Progenitor cell of endocrine pancreas (in vitro differentiated cells): ENCODE results near the gene PRR16. TPM values are rescaled to one million over a fixed set of nuclear protein-coding genes. Genes with fewer than 3 reads are reported as not detected.

Source experiments
- DNase-seq: peaks from one replicate; pipeline ENCODE4 v3.0.0; 2021; ENCODE audit warnings: low spot score; ENCODE audit not compliant: unreplicated experiment
- H3K27ac Mint-ChIP-seq: 2 replicates; pipeline ENCODE4 v1.8.0; 2021; ENCODE audit warnings: mild to moderate bottlenecking, moderate library complexity, mixed read lengths
- H3K27me3 Mint-ChIP-seq: 2 replicates; pipeline ENCODE4 v1.8.0; 2021; ENCODE audit warnings: mixed read lengths
- H3K36me3 Mint-ChIP-seq: 2 replicates; pipeline ENCODE4 v1.8.0; 2022; ENCODE audit warnings: mixed read lengths; ENCODE audit not compliant: insufficient read depth
- H3K4me1 Mint-ChIP-seq: 2 replicates; pipeline ENCODE4 v1.8.0; 2021; ENCODE audit warnings: low read depth, mixed read lengths
- H3K4me3 Mint-ChIP-seq: 2 replicates; pipeline ENCODE4 v1.8.0; 2021; ENCODE audit warnings: low read depth, mild to moderate bottlenecking, moderate library complexity, mixed read lengths
- H3K9me3 Mint-ChIP-seq: 2 replicates; pipeline ENCODE4 v1.8.0; 2021; ENCODE audit warnings: low read depth, mixed read lengths
- total RNA-seq: library from RNA; stranded (reverse); gene quantifications from 2 replicates; pipeline ENCODE4 v1.2.1, GENCODE V29; 2021
- TF ChIP-seq, protein P1 (sequence below): fragments of 200-600 bp; sonication (generic); IDR thresholded peaks from one replicate; pipeline ENCODE4 v1.5.0; 2021; ENCODE audit warnings: antibody characterized with exemption, mild to moderate bottlenecking; ENCODE audit not compliant: unreplicated experiment

The PRR16 gene
- total RNA-seq, 1 donor from 2014 or later: not detected

GRCh38 chr5:120516805-120517204, 52.7 kb downstream of the PRR16 start:
- Mint-ChIP-seq H3K27me3 (peaks cover 4% of the 10 kb centered on the region), H3K4me3 (no peak overlapping the region), H3K4me1 (no peaks in the 10 kb centered on the region), H3K9me3 (no peaks in the 10 kb centered on the region), H3K36me3 (no peaks in the 10 kb centered on the region), H3K27ac (no peak overlapping the region)
- no peak for DNase-seq
- TF ChIP-seq, protein P1, sequence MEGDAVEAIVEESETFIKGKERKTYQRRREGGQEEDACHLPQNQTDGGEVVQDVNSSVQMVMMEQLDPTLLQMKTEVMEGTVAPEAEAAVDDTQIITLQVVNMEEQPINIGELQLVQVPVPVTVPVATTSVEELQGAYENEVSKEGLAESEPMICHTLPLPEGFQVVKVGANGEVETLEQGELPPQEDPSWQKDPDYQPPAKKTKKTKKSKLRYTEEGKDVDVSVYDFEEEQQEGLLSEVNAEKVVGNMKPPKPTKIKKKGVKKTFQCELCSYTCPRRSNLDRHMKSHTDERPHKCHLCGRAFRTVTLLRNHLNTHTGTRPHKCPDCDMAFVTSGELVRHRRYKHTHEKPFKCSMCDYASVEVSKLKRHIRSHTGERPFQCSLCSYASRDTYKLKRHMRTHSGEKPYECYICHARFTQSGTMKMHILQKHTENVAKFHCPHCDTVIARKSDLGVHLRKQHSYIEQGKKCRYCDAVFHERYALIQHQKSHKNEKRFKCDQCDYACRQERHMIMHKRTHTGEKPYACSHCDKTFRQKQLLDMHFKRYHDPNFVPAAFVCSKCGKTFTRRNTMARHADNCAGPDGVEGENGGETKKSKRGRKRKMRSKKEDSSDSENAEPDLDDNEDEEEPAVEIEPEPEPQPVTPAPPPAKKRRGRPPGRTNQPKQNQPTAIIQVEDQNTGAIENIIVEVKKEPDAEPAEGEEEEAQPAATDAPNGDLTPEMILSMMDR: no peak

GRCh38 chr5:120517607-120518252, 53.6 kb downstream of the PRR16 start:
- peaks cover 4% of the 10 kb centered on the region for H3K27me3 Mint-ChIP-seq
- TF ChIP-seq, protein P1: no peak
- H3K27ac Mint-ChIP-seq: no peak overlapping the region
- no peaks in the 10 kb centered on the region for H3K4me1 Mint-ChIP-seq
- H3K4me3 Mint-ChIP-seq: no peak overlapping the region
- H3K9me3 Mint-ChIP-seq: no peaks in the 10 kb centered on the region
- no peak for DNase-seq
- no peaks in the 10 kb centered on the region for H3K36me3 Mint-ChIP-seq

DNA sequence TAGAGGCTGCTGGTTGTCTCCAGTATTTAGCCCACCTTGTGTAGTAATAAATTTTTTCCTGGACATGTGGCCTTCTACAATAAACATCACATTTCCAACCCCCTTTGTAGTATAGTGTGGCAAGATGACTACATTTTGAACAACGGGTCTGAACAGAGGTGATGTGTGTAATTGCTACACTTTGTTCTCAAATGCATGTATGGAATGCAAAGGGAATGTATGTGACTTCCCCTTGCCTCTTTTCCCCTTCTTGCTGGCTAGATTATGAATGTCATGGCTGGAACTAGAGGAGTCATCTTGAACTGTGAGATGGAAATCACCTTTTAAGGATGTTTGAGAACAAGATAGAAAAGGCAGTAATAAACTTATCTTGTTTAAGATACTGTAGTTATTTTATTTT, 54.5 kb downstream of the PRR16 start:
- no peak overlapping the region for H3K27ac Mint-ChIP-seq
- DNase-seq: no peak
- H3K36me3 Mint-ChIP-seq: no peaks in the 10 kb centered on the region
- H3K9me3 Mint-ChIP-seq: no peaks in the 10 kb centered on the region
- no peak overlapping the region for H3K4me3 Mint-ChIP-seq
- H3K4me1 Mint-ChIP-seq: no peaks in the 10 kb centered on the region
- TF ChIP-seq, protein P1: no peak
- H3K27me3 Mint-ChIP-seq: no peaks in the 10 kb centered on the region

DNA sequence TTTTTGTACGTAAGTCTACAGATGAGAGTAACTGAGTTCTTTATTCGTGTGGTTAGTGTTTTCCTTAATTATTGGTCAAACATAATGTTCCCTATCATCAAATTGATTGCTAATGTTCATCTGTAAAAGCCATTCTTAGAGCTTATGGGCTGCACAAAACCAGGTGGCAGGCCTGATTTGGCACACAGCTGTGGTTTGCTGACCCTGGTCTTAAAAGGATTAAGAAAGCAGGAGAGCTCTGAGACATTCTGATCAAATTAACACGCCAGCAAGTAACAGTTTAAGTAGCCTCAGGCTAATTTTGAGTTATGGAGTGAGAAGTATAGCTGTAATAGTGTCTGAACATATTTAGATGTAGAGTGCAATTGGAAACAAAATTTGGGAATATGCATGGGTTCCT, 63.2 kb downstream of the PRR16 start:
- TF ChIP-seq, protein P1: no peak
- no peaks in the 10 kb centered on the region for H3K36me3 Mint-ChIP-seq
- H3K27me3 Mint-ChIP-seq: no peaks in the 10 kb centered on the region
- no peak for DNase-seq
- H3K27ac Mint-ChIP-seq: no peak overlapping the region
- H3K4me3 Mint-ChIP-seq: no peak overlapping the region
- H3K9me3 Mint-ChIP-seq: no peaks in the 10 kb centered on the region
- H3K4me1 Mint-ChIP-seq: no peaks in the 10 kb centered on the region

DNA sequence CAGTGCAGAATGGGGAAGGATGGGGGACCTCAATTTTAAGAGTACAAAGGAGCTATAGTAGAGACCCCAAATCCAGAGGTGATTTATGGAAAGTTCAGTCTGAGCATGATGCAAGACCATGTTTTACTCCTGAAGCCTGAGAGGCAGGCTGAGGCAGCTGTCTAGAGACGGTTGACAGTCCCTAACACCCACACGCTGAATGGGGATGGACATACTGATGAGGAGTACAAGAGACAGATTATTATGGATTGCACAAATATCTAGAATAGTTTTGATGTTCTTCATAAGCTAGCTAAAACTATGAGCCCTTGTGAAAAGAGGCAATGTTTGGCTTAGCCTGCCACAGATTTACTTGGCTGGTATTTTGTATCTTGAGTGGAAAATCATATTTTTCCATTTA, 64.5 kb downstream of the PRR16 start:
- no peaks in the 10 kb centered on the region for H3K27me3 Mint-ChIP-seq
- H3K4me1 Mint-ChIP-seq: no peaks in the 10 kb centered on the region
- no peak overlapping the region for H3K27ac Mint-ChIP-seq
- no peak for DNase-seq
- TF ChIP-seq, protein P1: no peak
- H3K9me3 Mint-ChIP-seq: no peaks in the 10 kb centered on the region
- H3K36me3 Mint-ChIP-seq: no peaks in the 10 kb centered on the region
- no peak overlapping the region for H3K4me3 Mint-ChIP-seq
